GM23338 (cell line): Measurements from ENCODE around the gene ADCY3. TPM values are rescaled to one million over a fixed set of nuclear protein-coding genes. Genes with fewer than 3 reads are reported as not detected.

Experiments
- CTCF ChIP-seq, 2 experiments: fragments of 200-600 bp in 1 of 2; sonication (generic) in 1 of 2; conservative IDR thresholded peaks; 2 replicates each; pipeline versions ENCODE4 v1.5.1 to v1.6.1; 2016 to 2017; ENCODE audit warnings: antibody characterized with exemption in 2 of 2, low read depth in 2 of 2, mild to moderate bottlenecking in 2 of 2, moderate library complexity in 1 of 2
- ETS1 ChIP-seq: IDR thresholded peaks from 2 replicates; pipeline ENCODE4 v1.6.1; 2016; ENCODE audit warnings: antibody characterized with exemption
- EZH2 ChIP-seq: fragments of 200-600 bp; sonication (generic); IDR thresholded peaks from one replicate; pipeline ENCODE4 v1.8.0; 2017; ENCODE audit warnings: antibody characterized with exemption, mild to moderate bottlenecking, low read depth; ENCODE audit not compliant: unreplicated experiment
- NANOG ChIP-seq: IDR thresholded peaks from 2 replicates; pipeline ENCODE4 v1.6.1; 2016; ENCODE audit warnings: antibody characterized with exemption, borderline replicate concordance
- STAT1 ChIP-seq: IDR thresholded peaks from one replicate; pipeline ENCODE4 v1.6.1; 2016; ENCODE audit warnings: antibody characterized with exemption; ENCODE audit not compliant: unreplicated experiment
- ZNF331 ChIP-seq: fragments of 250-450 bp; sonication (Bioruptor Pico); IDR thresholded peaks from 2 replicates; pipeline ENCODE4 v1.5.0; 2020; ENCODE audit warnings: low read depth, mild to moderate bottlenecking, moderate library complexity
- ZNF462 ChIP-seq: fragments of 250-450 bp; sonication (Bioruptor Pico); IDR thresholded peaks from 2 replicates; pipeline ENCODE4 v1.5.0; 2020; ENCODE audit warnings: mild to moderate bottlenecking, moderate library complexity
- polyA plus RNA-seq: library from polyadenylated mRNA; unstranded; fragments of >200 nt; fragmentation: Nextera tagmentation; extraction: Ambion mirVana; gene quantifications from 2 replicates; pipeline ENCODE4 v1.2.1, GENCODE V29; 2016
- total RNA-seq: library from RNA; depleted of rRNA; stranded (reverse); fragments of >200 nt; shearing (Covaris generic); gene quantifications from 2 replicates; pipeline ENCODE4 v1.2.3, GENCODE V29; 2014

Gene ADCY3
- total and polyA plus RNA-seq, 2 experiments from 2014 or later = 9.7 to 32.4 TPM

DNA sequence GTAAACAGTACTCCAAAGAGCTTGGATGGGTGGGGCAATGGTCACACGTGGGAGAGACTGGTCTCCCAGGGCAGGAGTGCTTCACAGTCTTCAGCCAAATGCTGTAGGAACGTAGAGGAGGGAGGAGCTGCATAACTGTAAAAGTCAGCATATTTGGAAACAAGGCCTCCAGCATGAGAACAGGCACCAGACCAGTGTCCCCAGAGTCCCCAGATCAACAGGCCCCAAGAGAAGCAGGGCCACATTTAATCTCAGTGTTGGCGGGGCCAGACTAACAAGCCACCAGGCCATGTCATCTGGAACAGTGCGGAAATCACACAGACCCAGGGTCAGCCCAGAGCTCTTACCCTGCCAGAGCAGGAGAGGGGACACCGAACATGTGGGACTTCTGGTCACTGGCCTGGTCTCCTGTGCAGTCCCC, 63.2 kb downstream of the ADCY3 start (continued):
- TF ChIP-seq ZNF462 (CRISPR knock-in tag) (no peak), STAT1 (no peak), NANOG (no peak), CTCF (conservative IDR thresholded peaks at IDR 0.05; ENCODE audit: low read depth in 2 of 2) (no peak), ETS1 (no peak), ZNF331 (CRISPR knock-in tag) (no peak), EZH2 (no peak)
